Measurements from ENCODE around the gene GPR137. TPM values are rescaled to one million over a fixed set of nuclear protein-coding genes. Genes with fewer than 3 reads are reported as not detected.
A peak's percentile ranks its signal among the peaks of the same experiment; 100 is the strongest.

The GPR137 gene
- polyA plus RNA-seq, 3 donors, result 7.8 to 21.0 (median 9.3) TPM

DNA sequence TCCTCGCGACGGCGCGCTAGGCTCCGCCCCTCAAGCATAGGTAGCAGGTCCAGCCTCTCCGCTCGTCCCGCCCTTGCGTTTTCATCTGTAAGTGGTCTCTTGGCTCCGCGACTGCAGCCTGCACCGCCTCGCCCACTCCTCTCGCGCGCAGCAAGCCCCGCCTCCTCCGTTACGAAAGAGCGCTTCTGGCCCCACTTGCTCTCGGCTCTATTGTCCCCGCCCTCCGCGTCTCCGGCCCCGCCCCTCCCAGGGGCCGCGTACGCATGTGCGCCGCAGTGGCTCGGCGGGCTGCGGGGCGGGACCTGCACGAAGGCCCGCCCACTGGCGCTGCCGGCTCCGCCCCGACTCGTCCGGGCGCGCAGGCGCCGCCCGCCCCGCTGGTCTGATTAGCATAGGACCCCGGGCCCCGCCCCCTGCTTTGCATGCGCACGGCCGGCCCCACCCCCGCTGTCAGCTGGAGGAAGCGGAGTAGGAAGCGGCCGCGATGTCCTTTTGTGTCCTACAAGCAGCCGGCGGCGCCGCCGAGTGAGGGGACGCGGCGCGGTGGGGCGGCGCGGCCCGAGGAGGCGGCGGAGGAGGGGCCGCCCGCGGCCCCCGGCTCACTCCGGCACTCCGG lies 19.5 kb downstream of the GPR137 start, which contains the start of gene ESRRA:
Gene ESRRA, plus strand, starts transcription at position 450 of the 616 bp plus-strand sequence. CDS start 1,656 bp downstream, outside the sequence.
- Histone ChIP-seq H2AFZ (ENCODE audit: insufficient read depth, low read depth, low read length, poor library complexity, severe bottlenecking) (peak within 1 kb of the TSS; percentile 66), H3K4me1 (ENCODE audit: control insufficient read depth in 1 of 2, insufficient read depth in 2 of 2, low read length in 2 of 2) (peaks cover 39 to 47% of the 10 kb centered on the region in 2 donors), H4K20me1 (ENCODE audit: insufficient read depth, low read length) (peaks cover 36% of the 10 kb centered on the region), H3K36me3 (replicated peaks in 1 of 2; ENCODE audit: control insufficient read depth in 1 of 2, insufficient read depth in 2 of 2, low read length in 2 of 2) (peaks cover 9 to 22% of the 10 kb centered on the region in 2 donors), H3K27ac (ENCODE audit: low read depth in 1 of 2, low read length in 2 of 2) (peak within 1 kb of the TSS; percentile 96 to 97), H3K9me3 (replicated peaks in 1 of 2; ENCODE audit: control insufficient read depth in 1 of 2, insufficient read depth in 1 of 2, low read length in 2 of 2) (no peaks in the 10 kb centered on the region), H3K79me2 (ENCODE audit: insufficient read depth, low read length) (peaks cover 39% of the 10 kb centered on the region), H3K27me3 (ENCODE audit: control insufficient read depth in 2 of 2, insufficient read depth in 2 of 2, low read length in 2 of 2) (peaks cover 5 to 8% of the 10 kb centered on the region in 2 donors), H3K4me3 (replicated peaks in 1 of 3; ENCODE audit: low read depth in 2 of 3, low read length in 3 of 3) (peak within 1 kb of the TSS; percentile 46 to 91 (median 90)), H3K9ac (ENCODE audit: insufficient read depth, low read length, poor library complexity, severe bottlenecking) (peak within 1 kb of the TSS; percentile 83), H3K4me2 (replicated peaks; ENCODE audit: extremely low read depth, low read length, poor library complexity, severe bottlenecking) (peak within 1 kb of the TSS; percentile 97)
- H3K4me1 Mint-ChIP-seq, result peaks cover 47% of the 10 kb centered on the region
- peaks cover 13 to 22% (median 21%) of the 10 kb centered on the region in 3 donors for H3K27me3 Mint-ChIP-seq (ENCODE audit: low read depth in 3 of 3)
- TF ChIP-seq, protein P1, sequence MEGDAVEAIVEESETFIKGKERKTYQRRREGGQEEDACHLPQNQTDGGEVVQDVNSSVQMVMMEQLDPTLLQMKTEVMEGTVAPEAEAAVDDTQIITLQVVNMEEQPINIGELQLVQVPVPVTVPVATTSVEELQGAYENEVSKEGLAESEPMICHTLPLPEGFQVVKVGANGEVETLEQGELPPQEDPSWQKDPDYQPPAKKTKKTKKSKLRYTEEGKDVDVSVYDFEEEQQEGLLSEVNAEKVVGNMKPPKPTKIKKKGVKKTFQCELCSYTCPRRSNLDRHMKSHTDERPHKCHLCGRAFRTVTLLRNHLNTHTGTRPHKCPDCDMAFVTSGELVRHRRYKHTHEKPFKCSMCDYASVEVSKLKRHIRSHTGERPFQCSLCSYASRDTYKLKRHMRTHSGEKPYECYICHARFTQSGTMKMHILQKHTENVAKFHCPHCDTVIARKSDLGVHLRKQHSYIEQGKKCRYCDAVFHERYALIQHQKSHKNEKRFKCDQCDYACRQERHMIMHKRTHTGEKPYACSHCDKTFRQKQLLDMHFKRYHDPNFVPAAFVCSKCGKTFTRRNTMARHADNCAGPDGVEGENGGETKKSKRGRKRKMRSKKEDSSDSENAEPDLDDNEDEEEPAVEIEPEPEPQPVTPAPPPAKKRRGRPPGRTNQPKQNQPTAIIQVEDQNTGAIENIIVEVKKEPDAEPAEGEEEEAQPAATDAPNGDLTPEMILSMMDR (IDR thresholded peaks at IDR 0.05), result no peak
- WGBS (ENCODE audit: insufficient coverage), result under 1% methylated on average over 81 of the region's 81 CpGs
- peaks cover 0 to 7% (median 1%) of the 10 kb centered on the region in 7 donors for H3K9me3 Mint-ChIP-seq
- H3K27ac Mint-ChIP-seq, result peak within 1 kb of the TSS; percentile 96 to 99 (median 99)
- peak within 1 kb of the TSS; percentile 96 to 97 for H3K4me3 Mint-ChIP-seq
- H3K36me3 Mint-ChIP-seq, result peaks cover 10 to 18% of the 10 kb centered on the region in 2 donors
- DNase-seq, result peak; percentile 97 to 98 (median 98)
- intact Hi-C loops (cut with micrococcal nuclease), result loop anchor here (1.0 to 5.0 kb wide), 5 partner anchors 12 to 99 kb away; partner anchors contain the start of genes FERMT3 (in 2 of the 2), CCDC88B (in 1 of the 2), FKBP2 (in 1 of the 2) and TRMT112 (in 1 of the 2)

DNA sequence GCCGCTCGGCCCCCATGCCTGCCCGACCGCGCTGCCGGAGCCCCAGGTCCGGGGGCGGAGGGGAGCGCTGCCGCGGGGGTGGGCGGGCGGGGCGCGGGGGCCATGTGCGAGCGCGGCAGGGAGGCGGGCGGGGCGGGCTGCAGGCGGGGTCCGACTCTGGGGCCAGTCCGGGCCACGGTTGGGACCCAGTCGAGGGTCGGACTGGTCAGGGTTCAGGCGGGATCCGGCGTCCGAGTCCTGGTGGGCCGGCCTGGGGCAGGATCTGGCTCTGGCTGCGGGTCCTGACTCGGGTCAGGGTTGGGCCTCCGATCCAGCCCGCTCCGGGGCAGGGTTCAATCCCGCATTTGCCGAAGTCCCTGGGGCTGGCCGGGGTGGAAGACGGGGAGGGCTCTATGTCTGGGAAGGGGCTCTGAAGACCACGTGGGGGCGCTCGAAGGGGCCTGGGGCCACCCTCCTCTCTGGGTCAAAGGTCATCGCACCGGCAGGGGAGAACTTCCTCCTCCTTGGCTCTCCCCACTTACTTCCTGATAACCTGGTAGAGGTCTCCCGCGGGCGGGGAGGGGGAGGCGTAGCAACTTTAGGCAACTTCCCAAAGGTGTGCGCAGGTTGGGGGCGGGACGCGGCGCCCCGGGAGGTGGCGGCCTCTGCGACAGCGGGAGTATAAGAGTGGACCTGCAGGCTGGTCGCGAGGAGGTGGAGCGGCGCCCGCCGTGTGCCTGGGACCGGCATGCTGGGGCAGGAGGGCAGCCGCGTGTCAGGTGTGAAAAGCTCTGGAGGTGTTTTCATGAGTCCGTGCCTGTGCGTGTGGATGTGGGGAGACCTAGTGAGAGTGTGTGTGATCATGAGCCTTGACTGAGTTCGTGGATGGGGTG lies 20.3 kb downstream of the GPR137 start:
- H3K9me3 ChIP-seq (replicated peaks in 1 of 2; ENCODE audit: control insufficient read depth in 1 of 2, insufficient read depth in 1 of 2, low read length in 2 of 2), result no peaks in the 10 kb centered on the region
- intact Hi-C loops (cut with micrococcal nuclease), result loop anchor here (1.0 to 5.0 kb wide), 5 partner anchors 11 to 100 kb away; partner anchors contain the start of genes FERMT3 (in 2 of the 2), CCDC88B (in 1 of the 2), FKBP2 (in 1 of the 2) and TRMT112 (in 1 of the 2)
- Mint-ChIP-seq H3K4me3 (peak overlapping the region; percentile 96 to 97), H3K4me1 (peaks cover 40% of the 10 kb centered on the region), H3K36me3 (peaks cover 9 to 23% of the 10 kb centered on the region in 2 donors), H3K27ac (peak overlapping the region; percentile 92 to 97 (median 96)), H3K9me3 (peaks cover 0 to 1% (median 0%) of the 10 kb centered on the region in 7 donors), H3K27me3 (ENCODE audit: low read depth in 3 of 3) (peaks cover 5 to 15% (median 13%) of the 10 kb centered on the region in 3 donors)
- peaks cover 31 to 39% of the 10 kb centered on the region in 2 donors for H3K4me1 ChIP-seq (ENCODE audit: control insufficient read depth in 1 of 2, insufficient read depth in 2 of 2, low read length in 2 of 2)
- peak; percentile 56 to 83 (median 75) for DNase-seq
- peak overlapping the region; percentile 78 to 80 for H3K27ac ChIP-seq (ENCODE audit: low read depth in 1 of 2, low read length in 2 of 2)
- WGBS (ENCODE audit: insufficient coverage), result under 1% methylated on average over 56 of the region's 71 CpGs
- H3K36me3 ChIP-seq (replicated peaks in 1 of 2; ENCODE audit: control insufficient read depth in 1 of 2, insufficient read depth in 2 of 2, low read length in 2 of 2), result peaks cover 9 to 22% of the 10 kb centered on the region in 2 donors
- peak overlapping the region; percentile 46 to 91 (median 90) for H3K4me3 ChIP-seq (replicated peaks in 1 of 3; ENCODE audit: low read depth in 2 of 3, low read length in 3 of 3)
- H3K4me2 ChIP-seq (replicated peaks; ENCODE audit: extremely low read depth, low read length, poor library complexity, severe bottlenecking), result peak overlapping the region; percentile 97
- peak overlapping the region; percentile 66 for H2AFZ ChIP-seq (ENCODE audit: insufficient read depth, low read depth, low read length, poor library complexity, severe bottlenecking)
- peaks cover 43% of the 10 kb centered on the region for H4K20me1 ChIP-seq (ENCODE audit: insufficient read depth, low read length)
- TF ChIP-seq, protein P1 (IDR thresholded peaks at IDR 0.05), result peak; percentile 25
- peaks cover 0 to under 1% of the 10 kb centered on the region in 2 donors for H3K27me3 ChIP-seq (ENCODE audit: control insufficient read depth in 2 of 2, insufficient read depth in 2 of 2, low read length in 2 of 2)
- H3K9ac ChIP-seq (ENCODE audit: insufficient read depth, low read length, poor library complexity, severe bottlenecking), result peak overlapping the region; percentile 65
- H3K79me2 ChIP-seq (ENCODE audit: insufficient read depth, low read length), result peaks cover 46% of the 10 kb centered on the region
